Measurements from ENCODE around the gene ST7.
"Not testable (repeated sequence)": the region's sequence is repeated elsewhere in the genome, so short reads cannot be mapped to it uniquely, and the experiment has no call there.

The ST7 gene

GRCh38 chr7:117010375-117011133 is 57.3 kb downstream of the ST7 start:
- DNase-seq, result no peak

DNA sequence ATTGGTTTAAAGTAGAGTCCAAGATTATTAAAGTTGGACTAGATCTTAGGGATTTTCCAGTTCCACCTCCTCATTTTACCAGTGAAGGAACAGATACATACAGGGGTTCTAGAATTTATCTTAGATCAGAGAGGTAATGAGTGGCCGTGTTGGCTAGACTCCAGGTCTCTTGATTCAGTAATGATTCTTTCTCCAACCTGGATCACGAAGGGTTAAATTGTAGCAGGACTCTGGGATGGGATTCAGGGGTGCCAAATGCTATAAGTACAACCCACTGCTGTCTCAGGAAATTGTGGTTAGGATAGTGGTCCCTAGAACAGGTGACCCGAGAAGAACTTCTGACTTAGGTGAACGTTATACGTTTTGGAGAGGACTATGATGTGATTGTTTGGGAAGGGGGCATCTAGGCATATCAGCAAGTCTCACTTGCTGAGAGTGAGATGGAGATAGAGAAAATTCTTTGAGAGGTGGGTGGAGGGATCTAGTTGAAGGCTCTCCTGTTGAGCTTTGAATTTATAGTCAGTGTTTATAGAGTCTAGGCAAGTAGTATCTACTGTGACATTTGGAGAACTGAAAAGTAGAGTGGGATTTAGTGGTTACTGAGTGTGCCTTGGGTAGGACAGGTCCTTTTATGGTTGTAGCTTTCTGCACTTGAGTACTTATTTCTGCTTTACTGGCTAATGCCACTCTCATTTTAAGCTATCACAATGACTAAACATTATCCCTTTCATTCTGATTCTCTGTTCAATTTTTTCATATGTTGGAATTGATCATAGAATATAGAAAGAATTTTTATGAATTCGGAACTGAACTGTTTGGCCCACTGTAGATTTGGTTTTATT is 58.3 kb downstream of the ST7 start:
- DNase-seq, result no peak

- no peak for DNase-seq
Measured at GRCh38 chr7:117012284-117012683, 59.0 kb downstream of the ST7 start.

DNA sequence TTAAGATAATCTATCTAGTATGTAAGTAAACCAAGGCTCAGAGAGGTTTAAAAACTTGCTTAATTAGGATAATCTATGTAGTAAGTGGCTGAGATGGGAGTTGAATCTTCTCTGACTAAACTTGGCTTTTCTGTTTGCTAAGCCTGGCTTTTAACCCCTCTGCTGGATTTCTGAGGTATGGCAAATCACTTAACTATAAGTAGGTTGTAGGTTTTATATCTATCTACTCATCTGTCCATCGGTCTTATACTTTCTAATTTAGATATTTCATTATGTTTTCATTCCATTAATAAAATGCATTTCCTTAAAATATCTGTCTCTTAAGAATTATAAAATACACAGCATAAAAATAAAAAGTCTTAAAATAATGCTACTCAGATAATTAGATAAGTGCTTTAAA is 59.4 kb downstream of the ST7 start:
- no peak for DNase-seq

GRCh38 chr7:117014099-117014656 is 60.9 kb downstream of the ST7 start:
- DNase-seq, result no peak

DNA sequence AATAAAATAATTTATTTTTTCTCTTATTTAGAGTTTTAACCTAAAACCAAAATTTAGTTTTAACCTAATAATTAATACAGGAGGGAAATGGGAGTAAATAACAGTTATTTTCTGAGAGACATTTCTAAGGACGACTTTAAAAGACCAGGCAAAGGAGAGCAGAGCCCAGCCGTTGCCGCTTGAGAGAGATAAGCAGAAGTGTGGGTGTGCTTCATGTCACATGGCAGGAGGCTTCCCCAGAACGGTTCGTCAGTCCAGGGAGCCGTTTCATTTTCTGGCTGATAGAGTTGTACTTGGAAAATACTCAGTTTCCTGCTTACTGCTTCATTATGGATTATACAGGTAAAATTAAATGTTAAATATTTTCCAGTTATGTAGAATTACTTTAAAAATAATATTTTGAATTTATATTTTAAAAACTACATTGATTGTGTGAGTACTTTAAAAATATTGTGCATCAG is 61.4 kb downstream of the ST7 start:
- no peak for DNase-seq

- DNase-seq, result no peak
Measured at GRCh38 chr7:117015258-117016184, 62.2 kb downstream of the ST7 start.

DNA sequence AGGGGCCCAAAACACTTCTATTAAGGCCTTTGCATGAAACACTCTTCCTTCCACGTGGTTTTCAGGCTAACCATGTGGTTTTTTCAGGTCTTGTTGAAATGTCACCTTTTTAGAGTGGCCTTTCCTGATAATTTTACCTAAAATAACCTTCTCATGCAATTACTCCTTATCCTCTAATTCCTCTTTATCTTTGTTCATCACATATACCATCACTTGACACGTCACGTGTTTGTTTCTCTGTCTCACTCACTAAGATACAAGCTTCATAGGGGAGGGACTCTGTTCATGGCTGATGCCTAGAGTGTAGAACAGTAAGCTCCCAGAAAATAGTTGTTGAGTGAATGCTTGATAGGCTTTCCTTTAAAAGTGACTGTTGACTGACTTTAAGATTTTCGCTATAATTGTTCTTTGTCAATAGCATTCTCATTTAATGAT is 63.7 kb downstream of the ST7 start:
- DNase-seq, result no peak

- no peak for DNase-seq
Measured at GRCh38 chr7:117017702-117018266, 64.5 kb downstream of the ST7 start.

- no peak for DNase-seq
Measured at GRCh38 chr7:117018713-117019112, 65.4 kb downstream of the ST7 start.

DNA sequence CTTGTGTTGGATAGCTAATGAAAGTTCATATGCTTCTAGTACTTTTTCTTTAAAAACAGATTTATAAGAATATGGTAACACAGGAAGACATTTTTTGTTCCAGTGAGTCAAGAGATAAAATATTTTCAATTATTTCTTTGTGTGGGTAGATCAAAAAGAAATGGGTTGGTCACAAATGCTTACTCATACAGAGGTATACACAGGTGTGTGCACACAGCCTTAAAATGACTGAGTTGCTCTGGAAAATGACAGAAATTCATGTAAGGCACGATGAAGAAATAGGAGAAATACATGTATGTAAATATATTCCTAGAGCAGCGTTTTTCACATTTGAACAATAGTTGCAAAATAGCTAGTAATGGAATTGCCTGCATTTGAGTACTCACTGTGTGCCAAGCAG is 66.0 kb downstream of the ST7 start:
- no peak for DNase-seq

GRCh38 chr7:117019786-117020590 is 66.7 kb downstream of the ST7 start:
- DNase-seq, result no peak

GRCh38 chr7:117020591-117020973 is 67.3 kb downstream of the ST7 start:
- no peak for DNase-seq

DNA sequence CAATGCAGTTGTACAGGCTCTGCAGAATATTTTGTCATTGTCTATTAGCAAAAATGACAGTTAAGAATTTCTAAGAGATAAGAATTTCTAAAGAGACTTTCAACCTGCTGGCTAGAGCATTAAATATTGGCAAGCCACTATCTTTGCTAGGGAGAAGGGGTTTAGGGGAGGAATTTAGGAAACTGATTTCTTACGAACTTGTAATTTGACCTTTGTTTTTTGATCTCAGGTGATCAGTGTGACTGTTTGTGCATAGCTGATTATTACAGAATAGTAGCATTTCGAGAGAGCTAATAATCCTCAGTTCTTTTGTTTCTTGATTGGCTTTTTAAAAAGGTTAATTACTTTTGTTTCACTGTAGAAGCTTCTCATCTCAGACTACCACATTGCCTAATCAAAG is 68.1 kb downstream of the ST7 start:
- no peak for DNase-seq

DNA sequence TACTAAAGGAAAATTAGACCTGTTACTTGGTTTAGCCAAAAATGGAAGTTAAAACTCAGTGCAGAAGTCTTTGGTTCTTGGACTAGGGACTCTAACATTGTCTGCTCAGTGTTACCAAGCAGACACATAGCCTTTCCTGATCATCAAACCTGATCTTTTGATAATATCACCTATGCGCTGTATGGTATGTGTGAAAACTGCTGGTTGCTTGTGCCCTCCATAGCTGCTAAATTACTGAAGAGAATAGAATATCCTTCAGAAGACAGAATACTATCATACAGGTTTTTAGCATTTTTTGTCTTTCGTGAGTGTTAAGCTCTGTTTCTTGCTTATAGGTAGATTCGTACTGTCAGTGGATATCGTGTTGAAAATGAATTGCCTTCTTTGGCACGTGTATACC is 68.7 kb downstream of the ST7 start:
- no peak for DNase-seq

DNA sequence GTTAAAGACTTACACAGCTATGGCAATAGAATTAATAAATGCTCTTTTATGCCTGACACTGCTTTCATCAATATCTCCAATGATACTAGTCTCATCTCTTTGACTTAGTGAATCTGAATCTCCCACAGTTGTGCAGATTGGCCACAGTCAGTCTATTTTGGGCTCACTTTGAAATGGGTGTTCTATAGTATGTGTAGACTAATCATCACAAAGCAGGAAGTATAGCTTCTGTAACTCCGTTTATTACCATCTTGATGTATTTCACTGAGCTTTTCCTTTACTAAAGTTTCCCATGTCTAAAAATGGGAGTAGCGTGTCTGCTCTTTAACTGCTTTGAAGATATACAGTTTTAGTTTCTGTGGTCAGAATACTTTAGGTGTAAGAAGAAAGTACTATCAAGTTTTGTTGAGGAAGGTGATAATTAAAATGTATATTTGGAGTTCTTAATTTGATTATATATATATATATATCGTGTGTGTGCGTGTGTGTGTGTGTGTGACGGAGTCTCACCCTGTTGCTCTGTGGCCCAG is 70.1 kb downstream of the ST7 start:
- DNase-seq, result no peak

DNA sequence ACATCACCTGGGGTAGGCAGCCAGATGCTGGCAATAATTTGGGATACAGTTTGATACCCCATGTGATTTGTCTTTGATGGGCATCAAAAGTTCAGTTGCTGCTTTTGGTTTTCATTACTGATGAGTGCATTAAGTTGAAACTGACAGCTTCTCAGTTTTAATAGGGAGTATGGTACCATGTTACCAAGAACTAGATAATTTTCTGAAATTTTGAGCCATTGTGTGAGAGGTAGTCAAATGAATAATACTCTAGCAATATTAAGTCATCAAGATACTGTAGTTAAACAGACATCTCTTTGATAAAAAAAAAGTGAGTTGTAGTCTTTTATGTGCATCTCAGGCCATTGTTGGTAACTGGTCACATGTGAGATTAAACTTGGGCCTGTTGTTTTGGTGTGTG is 71.5 kb downstream of the ST7 start:
- DNase-seq, result no peak

GRCh38 chr7:117025891-117026290 is 72.6 kb downstream of the ST7 start:
- DNase-seq, result no peak

GRCh38 chr7:117030346-117030745 is 77.0 kb downstream of the ST7 start:
- not testable (repeated sequence) for DNase-seq

DNA sequence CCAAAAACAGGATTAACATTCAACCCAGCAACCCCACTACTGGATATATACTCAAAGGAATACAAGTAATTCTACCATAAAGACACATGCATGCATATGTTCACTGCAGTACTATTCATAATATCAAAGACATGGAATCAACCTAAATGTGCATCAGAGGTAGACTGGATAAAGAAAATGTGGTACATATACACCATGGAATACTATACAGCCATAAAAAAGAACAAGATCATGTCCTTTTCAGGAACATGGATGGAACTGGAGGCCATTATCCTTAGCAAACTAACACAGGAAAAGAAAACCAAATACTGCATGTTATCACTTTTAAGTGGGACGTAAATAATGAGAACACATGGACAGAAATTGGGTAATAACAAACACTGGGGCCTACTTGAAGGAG is 77.5 kb downstream of the ST7 start:
- DNase-seq, result not testable (repeated sequence)

DNA sequence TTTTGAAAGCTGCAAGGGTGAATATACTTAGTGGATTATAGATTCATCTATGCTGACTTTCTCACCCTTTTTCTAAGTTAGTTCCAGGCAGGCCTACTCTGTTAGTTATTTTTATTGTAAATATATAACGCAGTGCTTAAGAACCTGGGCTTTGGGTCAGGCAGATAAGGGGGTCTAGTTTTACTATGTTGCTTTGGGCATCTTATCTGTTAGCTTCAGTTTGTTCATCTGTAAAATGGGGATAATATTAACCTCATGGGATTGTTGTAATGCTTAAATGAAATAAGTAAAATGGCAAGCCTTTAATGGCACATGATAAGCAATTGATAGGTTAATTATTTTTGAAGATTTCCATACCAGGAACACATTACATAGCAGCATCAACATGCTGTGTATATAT is 79.5 kb downstream of the ST7 start:
- no peak for DNase-seq
